C4-2B (cell line): ENCODE data around the gene ZNF710.

ENCODE experiments used
- H3K27ac ChIP-seq: fragments of 450-650 bp; 2 replicates; pipeline ENCODE4 v1.5.1; 2017
- ZFX ChIP-seq: fragments of 450-650 bp; IDR thresholded peaks from 2 replicates; pipeline ENCODE4 v1.6.1; 2017
- TF ChIP-seq, protein P1 (sequence below): fragments of 450-650 bp; conservative IDR thresholded peaks from 2 replicates; pipeline ENCODE4 v1.5.1; 2017; ENCODE audit warnings: mild to moderate bottlenecking

Gene ZNF710

DNA sequence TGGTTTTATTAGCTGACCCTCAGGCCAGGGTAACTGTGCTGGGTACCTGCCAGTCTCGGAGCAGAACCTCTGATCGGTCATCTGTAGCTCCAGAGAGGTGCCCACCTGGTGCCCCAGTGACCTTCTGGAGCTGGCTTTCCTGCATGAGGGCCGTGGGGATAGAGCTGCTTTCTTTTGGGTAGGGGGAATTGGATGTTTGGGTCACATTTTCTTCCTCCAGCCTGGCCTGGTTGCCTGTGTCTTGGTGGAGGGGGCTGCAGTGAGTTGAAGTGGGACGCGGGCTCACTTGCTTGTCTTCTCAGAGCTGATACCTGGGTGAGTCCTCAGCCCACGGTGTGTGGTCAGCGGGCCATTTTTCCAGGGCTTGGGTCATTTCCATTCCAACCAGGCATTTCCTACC, 2.6 kb downstream of the ZNF710 start:
- no peak overlapping the region for H3K27ac ChIP-seq
- TF ChIP-seq ZFX, result no peak
- TF ChIP-seq, protein P1, sequence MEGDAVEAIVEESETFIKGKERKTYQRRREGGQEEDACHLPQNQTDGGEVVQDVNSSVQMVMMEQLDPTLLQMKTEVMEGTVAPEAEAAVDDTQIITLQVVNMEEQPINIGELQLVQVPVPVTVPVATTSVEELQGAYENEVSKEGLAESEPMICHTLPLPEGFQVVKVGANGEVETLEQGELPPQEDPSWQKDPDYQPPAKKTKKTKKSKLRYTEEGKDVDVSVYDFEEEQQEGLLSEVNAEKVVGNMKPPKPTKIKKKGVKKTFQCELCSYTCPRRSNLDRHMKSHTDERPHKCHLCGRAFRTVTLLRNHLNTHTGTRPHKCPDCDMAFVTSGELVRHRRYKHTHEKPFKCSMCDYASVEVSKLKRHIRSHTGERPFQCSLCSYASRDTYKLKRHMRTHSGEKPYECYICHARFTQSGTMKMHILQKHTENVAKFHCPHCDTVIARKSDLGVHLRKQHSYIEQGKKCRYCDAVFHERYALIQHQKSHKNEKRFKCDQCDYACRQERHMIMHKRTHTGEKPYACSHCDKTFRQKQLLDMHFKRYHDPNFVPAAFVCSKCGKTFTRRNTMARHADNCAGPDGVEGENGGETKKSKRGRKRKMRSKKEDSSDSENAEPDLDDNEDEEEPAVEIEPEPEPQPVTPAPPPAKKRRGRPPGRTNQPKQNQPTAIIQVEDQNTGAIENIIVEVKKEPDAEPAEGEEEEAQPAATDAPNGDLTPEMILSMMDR, result no peak

DNA sequence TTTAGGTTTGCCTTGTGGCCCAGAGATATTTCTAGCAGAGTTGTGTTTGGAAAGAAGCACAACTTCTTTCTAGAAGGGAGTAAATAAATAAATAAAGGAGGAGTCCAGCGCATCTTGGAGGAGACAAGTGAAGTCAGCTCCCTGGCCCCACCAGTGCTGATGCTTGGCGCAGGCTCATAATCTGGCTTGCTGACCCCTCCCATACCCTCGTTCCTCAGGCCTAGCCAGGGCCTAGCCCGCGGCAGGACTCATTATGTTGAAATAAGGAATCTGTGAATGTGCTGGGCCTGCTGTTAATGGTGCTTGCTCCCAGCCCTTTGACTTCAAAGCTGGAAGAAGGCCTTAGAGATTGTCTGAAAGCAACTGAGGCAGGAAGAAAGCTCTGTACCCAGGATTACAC, 3.1 kb downstream of the ZNF710 start:
- TF ChIP-seq ZFX, result no peak
- TF ChIP-seq, protein P1, result no peak
- H3K27ac ChIP-seq, result no peak overlapping the region

DNA sequence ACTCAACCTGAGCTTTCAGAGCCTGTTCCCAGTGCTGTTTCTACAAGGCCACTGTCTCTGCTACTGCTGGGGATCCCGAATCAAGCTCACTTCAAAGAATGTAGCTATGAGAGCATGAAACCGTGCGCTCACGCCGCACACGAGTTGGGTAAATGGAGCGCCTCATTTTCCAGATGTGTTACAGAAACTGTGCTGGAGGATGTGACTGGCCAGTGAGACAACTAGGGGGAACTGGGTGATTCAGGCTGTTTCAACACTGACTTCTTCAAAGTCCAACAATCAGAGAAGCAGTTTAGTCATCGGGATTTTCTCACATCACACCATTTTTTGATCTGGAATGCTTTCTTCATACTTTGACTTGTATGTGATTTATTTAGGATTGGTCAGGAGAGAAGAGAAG, 3.5 kb downstream of the ZNF710 start:
- H3K27ac ChIP-seq, result no peak overlapping the region

DNA sequence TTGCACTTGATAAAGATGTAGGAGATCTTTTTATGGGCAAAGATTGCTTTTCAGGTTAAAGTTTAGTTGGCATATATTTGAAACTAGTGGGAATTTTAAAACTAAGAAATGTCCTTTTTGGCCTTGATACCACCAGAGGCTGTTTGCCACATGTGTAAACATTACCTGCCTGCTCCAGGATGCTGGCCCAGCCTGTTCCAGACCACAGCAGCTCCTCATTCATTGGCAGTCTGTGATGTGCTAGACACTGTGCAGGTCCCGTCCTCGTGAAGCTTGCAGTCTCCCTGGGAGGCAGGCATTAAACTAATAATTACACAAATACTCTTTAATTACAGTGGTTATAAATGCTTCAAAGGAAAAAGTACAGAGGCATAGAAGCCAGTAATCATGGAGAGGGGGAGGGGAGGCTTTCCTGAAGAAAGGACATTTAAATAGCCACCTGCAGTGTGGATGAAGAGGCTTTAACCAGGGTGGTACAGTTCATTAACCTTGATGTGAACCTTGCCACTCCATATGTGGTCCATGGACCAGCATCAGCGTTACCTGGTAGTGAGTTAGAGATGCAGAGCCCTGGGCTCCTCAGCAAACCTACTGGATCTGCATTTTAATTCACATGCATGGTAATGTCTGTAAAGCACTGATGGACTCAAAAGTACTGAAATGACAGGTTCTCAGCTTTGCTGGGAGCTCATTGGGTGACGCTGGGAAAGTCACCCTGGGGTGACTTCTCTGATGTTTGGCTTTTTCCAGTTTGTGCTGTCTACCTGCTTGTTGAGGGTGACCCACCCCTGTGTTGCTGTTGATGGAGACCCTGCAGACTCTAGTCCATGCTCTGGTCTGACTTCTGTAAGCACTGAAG, 5.3 kb downstream of the ZNF710 start:
- TF ChIP-seq, protein P1, result no peak
- TF ChIP-seq ZFX, result no peak
- H3K27ac ChIP-seq, result no peak overlapping the region

More for the DNA sequence above, 3.5 kb downstream of the ZNF710 start:
- TF ChIP-seq, protein P1, result no peak
- no peak for TF ChIP-seq ZFX

DNA sequence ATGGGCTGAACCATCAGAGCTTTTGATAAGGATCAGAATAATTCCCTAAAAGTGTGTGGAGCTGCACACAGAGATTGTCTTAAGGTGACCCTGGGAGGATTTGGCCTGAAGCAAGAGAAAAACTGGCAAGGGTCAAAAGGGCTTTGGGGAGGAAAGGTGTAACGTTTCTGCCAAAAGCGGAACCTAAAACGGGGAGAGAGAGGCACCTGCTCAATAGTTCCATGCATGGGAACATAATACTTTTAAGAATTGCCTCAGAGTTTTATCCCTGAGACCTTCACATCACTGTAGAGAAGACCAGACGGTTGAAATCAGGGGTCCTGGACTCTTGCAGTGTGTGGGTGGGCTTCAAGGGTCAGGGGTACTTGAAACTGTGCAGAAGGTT, 5.9 kb downstream of the ZNF710 start:
- H3K27ac ChIP-seq, result no peak overlapping the region
- TF ChIP-seq, protein P1, result no peak
- no peak for TF ChIP-seq ZFX

DNA sequence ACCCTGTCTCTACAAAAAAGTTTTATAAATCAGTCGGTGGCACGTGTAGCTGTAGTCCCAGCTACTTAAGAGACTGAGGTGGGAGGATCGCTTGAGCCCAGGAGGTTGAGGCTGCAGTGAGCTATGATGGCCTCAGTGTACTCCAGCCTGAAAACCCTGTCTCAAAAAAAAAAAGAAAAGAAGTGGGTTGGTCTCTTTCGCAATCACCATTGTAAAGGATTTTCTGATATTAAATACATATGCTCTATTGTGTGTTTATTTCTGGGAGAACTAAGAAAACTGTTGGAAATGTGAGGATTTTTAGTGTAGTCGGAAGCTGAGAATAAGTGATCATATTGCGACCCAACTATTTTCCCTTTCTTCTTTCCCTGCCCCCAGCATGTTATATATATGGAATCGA, 7.5 kb downstream of the ZNF710 start:
- H3K27ac ChIP-seq, result no peak overlapping the region
- TF ChIP-seq, protein P1, result no peak
- no peak for TF ChIP-seq ZFX

DNA sequence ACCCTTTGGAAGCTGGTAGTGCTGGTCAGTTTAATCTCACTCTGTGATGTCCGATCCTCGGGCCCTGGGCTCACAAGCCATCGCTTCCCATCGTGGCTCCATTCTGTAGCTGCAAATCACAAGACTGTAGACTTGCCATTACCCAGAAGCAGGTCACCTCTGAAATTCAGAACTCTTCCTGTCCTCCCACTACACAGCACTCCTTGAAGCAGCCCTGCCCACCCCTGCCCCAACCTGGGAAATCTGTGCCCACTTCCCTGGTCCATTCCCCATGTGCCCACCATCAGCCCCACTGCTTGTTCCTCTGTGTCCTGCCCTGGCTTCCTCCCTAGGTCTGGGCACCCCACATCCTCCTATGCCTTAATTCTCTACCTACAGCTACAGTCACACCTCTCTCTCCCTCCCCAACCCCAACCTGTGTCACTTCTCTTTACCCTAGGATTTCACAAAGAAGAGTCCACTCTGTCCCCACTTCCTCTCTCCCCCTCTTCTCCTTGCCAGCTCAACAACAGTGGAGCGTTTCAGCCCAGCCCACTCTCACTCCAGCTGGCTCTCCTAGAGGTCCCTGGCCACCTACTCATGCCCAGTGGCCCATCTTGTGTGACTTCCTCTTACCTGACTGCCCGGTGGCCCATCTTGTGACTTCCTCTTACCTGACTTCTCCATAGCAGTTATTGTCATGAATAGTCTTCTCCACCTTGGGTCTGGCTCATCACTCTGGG, 8.3 kb downstream of the ZNF710 start:
- H3K27ac ChIP-seq, result no peak overlapping the region
- TF ChIP-seq ZFX, result no peak
- TF ChIP-seq, protein P1, result no peak
